HG03354 (cell line): ENCODE data around the gene PPP2CA.
A peak's percentile ranks its signal among the peaks of the same experiment; 100 is the strongest.
"Not testable (repeated sequence)": the region's sequence is repeated elsewhere in the genome, so short reads cannot be mapped to it uniquely, and the experiment has no call there.

Source experiments
- ATAC-seq: cut with Tn5 transposase; IDR thresholded peaks from one replicate; pipeline ENCODE4 v1.9.1; 2021; ENCODE audit warnings: mild to moderate bottlenecking; ENCODE audit not compliant: unreplicated experiment, poor library complexity, severe bottlenecking

The PPP2CA gene

GRCh38 chr5:134225780-134226440 lies at the start of gene PPP2CA:
PPP2CA (minus strand) TSS chr5:134226073; CDS start chr5:134225861, 212 bp downstream.
- peak; percentile 78 for ATAC-seq

DNA sequence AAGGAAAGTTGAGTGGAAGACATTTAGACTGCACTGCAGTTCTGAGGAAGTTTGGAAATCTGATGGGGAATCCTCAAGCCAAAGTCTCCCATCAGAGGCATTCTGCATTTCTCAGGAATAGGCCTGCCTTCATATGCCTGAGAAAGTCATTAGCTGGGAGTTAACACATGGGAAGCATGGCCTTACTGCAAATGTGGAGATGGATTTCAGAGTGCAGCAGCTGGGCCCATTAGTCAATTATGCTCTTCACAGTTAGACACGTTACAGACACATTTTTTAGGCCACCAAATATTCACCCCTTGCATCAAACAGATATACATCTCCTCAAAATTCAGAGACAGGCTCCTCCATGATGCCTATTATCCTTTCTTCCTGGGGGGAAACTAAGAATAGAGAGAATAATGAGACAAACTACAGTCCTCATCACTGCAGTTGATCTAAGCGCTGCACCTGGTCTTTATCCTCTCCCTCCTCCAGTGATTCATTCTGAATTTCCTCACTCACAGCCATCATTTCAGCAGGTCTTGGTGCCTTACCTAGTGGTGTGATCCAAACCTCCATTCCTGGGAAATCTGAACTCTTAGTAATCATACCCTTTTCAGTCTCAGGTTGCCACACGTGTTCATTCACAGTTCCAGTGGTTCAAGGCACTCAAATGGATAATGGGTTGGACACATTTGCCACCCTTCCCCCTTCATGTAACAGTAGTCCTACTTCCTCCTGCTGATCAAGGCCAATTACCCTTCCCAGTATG lies 47.9 kb upstream of the PPP2CA start:
- ATAC-seq, result no peak

DNA sequence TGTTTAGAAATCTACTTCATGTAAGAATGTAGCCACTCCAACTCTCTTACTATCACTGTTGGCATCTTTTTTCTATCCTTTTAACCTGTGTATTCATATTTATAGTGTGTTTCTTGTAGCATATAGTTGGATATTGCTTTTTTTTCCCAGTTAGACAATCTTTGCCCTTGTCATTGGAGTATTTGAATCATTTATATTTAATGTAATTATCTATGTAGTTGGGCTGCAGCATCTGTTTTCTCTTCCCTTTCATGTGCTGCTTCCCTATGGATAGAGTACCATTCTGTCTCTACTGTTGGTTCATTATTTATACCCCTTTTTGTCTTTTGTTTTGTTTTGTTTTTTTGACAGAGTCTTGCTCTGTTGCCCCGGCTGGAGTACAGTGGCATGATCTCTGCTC lies 45.2 kb upstream of the PPP2CA start:
- ATAC-seq, result no peak

GRCh38 chr5:134268919-134269318 lies 43.0 kb upstream of the PPP2CA start:
- ATAC-seq, result no peak

- no peak for ATAC-seq
Observed at GRCh38 chr5:134268019-134268601, 42.2 kb upstream of the PPP2CA start.

DNA sequence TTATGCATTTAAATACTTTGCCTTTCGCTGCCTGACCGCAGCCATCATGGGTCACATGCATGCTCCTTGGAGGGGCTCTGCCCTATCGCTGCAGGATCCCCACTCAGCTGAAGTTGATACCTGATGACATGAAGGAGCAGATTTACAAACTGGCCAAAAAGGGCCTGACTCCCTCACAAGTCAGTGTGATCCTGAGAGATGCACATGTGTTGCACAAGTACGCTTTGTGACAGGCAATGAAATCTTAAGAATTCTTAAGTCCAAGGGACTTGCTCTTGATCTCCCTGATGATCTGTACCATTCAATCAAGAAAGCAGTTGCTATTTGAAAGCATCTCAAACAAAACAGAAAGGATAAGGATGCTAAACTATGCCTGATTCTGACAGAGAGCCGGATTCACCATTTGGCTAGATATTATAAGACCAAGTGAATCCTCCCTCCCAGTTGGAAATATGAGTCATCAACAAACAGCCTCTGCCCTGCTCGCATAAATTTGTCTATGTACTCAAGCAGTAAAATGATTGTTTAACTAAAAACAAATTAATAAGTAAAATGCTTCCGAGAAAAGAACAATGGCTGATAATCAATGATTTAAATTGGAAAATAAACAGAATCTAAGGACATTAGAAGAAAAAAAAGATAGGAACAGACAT lies 41.6 kb upstream of the PPP2CA start:
- ATAC-seq, result no peak

GRCh38 chr5:134263801-134264200 lies 37.9 kb upstream of the PPP2CA start:
- no peak for ATAC-seq

DNA sequence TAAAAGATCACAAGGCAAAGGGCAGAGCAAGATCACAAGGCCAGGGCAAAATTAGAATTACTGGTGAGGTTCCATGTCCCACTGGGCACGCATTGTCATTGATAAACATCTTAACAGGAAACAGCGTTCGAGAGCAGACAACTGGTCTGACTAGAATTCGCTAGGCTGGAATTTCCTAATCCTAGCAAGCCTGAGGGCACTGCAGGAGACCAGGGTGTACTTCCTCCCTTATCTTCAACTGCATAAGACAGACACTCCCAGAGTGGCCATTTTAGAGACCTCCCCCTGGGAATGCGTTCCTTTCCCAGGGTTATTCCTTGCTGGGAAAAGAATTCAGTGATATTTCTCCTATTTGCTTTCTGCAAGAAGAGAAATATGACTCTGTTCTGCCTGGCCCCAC lies 36.8 kb upstream of the PPP2CA start:
- not testable (repeated sequence) for ATAC-seq

DNA sequence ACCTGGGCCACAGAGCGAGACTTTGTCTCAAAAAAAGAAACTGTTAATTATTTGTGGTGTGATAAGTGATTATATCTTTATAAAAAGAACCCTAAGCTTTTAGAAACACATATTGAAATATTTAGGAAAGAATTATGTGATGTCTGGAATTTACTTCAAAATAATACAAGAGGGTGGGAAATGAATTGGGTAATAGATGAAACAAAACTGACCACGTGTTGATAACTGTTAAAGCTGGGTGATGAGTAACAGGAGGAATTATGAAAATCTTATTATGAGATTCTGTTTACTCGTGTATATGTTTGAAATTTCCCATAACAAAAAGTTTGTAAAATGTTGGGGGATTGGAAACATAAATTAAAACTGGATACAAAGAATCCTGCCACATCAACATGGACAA lies 33.0 kb upstream of the PPP2CA start:
- ATAC-seq, result no peak

GRCh38 chr5:134257176-134257575 lies 31.3 kb upstream of the PPP2CA start:
- ATAC-seq, result no peak

GRCh38 chr5:134255418-134256150 lies 29.7 kb upstream of the PPP2CA start:
- ATAC-seq, result no peak

DNA sequence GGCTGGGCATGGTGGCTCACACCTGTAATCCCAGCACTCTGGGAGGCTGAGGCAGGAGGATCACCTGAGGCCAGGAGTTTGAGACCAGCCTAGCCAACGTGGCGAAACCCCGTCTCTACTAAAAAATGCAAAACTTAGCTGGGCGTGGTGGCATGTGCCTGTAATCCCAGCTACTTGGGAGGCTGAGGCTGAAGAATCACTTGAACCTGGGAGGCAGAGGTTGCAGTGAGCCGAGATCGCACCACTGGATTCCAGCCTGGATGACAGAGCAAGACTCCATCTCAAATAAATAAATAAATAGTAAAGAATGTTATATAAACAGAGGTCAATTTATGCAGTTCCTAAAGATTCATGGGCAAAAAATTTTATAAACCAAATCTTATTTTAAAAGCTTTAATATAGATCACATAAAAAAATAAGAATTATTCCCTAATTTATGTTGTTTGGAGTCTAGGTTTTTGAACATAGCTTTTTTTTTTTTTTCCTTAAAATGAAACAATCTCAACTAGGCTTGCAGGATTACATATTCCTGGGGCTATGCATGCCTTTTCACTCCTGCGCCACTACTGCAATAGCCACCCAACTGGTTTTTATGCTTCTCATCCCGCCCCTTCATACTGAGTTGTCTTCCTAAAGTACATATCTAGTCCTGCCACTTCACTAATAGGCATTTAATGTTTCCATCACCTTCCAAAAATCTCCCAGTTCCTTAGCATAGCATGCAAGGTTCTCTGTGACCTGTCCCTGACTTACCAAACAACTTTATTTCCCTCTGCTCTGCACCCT lies 27.7 kb upstream of the PPP2CA start:
- not testable (repeated sequence) for ATAC-seq

- no peak for ATAC-seq
Observed at GRCh38 chr5:134252671-134253070, 26.8 kb upstream of the PPP2CA start.

- ATAC-seq, result no peak
Observed at GRCh38 chr5:134250949-134251348, 25.1 kb upstream of the PPP2CA start.

- ATAC-seq, result no peak
Observed at GRCh38 chr5:134249469-134250379, 23.9 kb upstream of the PPP2CA start.

DNA sequence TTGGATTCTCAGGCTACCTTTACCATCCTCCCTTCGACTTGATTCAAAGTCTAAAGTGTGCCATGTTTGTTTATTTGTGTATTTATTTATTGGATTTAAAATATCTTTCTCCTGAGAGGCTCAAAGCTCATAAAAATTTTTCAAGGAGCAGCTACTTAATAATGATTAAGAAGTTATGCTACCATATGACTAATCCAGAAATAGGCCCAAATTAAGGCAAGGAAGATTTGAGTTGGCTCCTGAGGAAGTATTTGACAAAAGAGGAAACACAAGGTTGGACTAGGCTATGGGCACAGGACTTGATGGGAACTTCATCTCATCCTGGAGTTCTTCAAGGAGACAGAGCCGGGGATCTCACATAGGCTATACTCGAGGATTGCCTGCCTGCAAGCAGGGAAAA lies 22.4 kb upstream of the PPP2CA start:
- ATAC-seq, result no peak

DNA sequence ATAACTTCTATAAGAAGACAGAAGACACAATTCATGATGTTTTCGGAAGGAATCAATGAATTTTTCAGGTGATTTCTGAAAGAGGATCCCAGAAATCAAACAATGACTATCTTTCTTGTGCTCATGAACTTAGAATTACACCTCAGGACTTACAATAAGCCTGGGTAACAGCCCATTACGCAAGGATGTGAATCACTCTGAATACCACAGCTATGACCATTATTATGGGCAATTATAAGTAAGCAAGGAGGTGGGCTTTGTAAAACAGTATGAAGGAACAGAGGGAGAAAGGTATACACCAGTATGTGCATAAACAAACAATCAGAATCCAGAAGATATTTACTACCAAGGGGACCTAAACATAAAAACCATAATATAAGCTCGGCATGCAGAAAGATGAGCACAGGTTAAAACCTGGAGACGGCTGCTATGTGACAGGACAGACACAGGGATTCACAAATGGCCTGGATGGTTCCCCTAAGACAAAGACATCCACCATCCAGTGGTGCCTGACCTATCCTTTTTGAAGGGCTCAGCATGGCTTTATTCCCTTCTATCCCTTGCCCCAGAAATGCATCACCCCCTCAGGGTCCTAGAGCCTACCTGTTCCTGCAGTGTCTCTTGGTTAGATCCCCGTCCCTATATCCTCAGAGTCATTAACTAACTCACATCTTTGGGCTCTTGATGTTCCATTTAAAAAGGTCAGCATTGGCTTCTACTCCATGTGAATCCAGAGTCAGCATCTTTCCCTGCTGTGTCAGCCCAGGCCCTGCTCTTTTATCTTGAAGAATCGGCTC lies 21.8 kb upstream of the PPP2CA start:
- ATAC-seq, result no peak
